ENCODE results near the gene MTRF1. TPM values are rescaled to one million over a fixed set of nuclear protein-coding genes. Genes with fewer than 3 reads are reported as not detected.
A peak's percentile ranks its signal among the peaks of the same experiment; 100 is the strongest.

Gene MTRF1
- total RNA-seq, 2 donors from 2014 or later = 11.9 to 14.0 TPM

DNA sequence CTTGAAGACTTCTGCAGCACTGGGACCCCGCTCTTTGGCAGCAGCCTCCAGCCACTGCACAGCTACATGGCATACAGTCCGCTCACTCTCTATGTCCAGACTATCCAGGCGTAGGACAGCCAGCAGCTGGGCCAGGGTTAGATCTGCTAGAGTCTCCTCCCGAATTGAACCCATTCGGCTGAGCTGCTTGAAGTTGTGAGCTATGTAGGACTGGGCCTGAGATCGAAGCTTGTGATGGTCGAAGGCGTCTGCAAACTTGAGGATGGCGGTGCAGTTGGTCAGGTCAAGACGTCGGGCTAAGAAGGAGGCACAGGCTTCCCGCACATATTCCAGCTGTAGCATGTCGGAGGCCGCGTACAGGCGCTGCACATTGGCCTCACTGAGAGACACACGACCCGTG is 69.9 kb downstream of the MTRF1 start:
- Histone ChIP-seq H3K27ac (peak overlapping the region in 1 of 4 donors; percentile 87), H3K9me3 (no peaks in the 10 kb centered on the region), H3K4me3 (peak overlapping the region; percentile 49 to 97), H3K4me1 (peaks cover 30% of the 10 kb centered on the region), H3K36me3 (replicated peaks in 1 of 2; ENCODE audit: insufficient read depth in 1 of 2, low read depth in 2 of 2) (no peaks in the 10 kb centered on the region), H3K27me3 (no peaks in the 10 kb centered on the region)
- intact Hi-C loops (cut with DNase I) = no loop called here
- WGBS, 2 donors = 91 to 99% methylated on average over 18 of the region's 18 CpGs
- TF ChIP-seq POLR2A (IDR thresholded peaks at IDR 0.05) = no peak
- TF ChIP-seq, protein P1, sequence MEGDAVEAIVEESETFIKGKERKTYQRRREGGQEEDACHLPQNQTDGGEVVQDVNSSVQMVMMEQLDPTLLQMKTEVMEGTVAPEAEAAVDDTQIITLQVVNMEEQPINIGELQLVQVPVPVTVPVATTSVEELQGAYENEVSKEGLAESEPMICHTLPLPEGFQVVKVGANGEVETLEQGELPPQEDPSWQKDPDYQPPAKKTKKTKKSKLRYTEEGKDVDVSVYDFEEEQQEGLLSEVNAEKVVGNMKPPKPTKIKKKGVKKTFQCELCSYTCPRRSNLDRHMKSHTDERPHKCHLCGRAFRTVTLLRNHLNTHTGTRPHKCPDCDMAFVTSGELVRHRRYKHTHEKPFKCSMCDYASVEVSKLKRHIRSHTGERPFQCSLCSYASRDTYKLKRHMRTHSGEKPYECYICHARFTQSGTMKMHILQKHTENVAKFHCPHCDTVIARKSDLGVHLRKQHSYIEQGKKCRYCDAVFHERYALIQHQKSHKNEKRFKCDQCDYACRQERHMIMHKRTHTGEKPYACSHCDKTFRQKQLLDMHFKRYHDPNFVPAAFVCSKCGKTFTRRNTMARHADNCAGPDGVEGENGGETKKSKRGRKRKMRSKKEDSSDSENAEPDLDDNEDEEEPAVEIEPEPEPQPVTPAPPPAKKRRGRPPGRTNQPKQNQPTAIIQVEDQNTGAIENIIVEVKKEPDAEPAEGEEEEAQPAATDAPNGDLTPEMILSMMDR (IDR thresholded peaks at IDR 0.05) = no peak
- ATAC-seq (no peak), DNase-seq (peak in 1 of 4 donors; percentile 11)

DNA sequence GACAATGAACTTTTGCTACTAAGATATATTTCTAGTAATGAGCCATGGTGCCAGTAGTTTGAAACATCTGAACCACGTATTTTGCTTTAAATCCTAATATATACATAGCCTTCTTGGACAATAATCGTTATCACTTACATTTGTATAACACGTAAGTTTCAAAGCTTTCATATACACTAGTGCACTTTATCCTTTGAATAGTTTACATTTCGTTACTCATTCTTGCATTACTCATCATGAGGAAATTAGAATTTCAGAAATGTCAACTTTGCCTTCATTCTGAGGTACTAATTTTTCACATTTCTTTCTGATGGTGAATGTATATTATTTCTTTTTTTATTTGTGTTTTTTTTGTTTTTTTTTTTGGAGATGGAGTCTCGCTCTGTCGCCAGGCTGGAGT is 74.8 kb downstream of the MTRF1 start:
- Histone ChIP-seq H3K9me3 (no peaks in the 10 kb centered on the region), H3K27ac (no peak overlapping the region), H3K27me3 (no peaks in the 10 kb centered on the region), H3K4me3 (no peak overlapping the region), H3K4me1 (peaks cover 25% of the 10 kb centered on the region), H3K36me3 (replicated peaks in 1 of 2; ENCODE audit: insufficient read depth in 1 of 2, low read depth in 2 of 2) (no peaks in the 10 kb centered on the region)
- intact Hi-C loops (cut with DNase I) = no loop called here
- no peak for TF ChIP-seq POLR2A (IDR thresholded peaks at IDR 0.05)
- TF ChIP-seq, protein P1 (IDR thresholded peaks at IDR 0.05) = no peak
- DNase-seq = no peak
- no peak for ATAC-seq
- 92 to 93% methylated on average over 6 of the region's 6 CpGs for WGBS, 2 donors

DNA sequence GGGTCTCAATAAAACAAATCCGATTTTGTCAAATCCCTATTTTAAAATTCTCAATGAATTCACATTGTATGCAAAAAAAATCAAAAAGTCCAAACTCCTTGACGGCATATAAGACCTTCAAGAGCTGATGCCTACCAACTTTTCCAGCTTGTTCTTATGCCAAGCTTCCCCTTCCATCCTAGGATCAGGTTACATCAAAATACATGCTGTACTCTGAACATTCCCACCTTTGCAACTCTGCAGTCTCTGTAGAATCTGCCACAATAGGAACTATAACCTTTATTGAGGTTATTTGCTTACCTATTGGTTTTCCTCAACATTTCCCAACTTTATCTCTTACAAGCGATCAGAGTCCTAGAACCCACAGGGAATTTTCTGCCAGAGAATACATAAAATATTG is 76.9 kb downstream of the MTRF1 start:
- Histone ChIP-seq H3K27ac (no peak overlapping the region), H3K4me1 (peaks cover 7% of the 10 kb centered on the region), H3K36me3 (replicated peaks in 1 of 2; ENCODE audit: insufficient read depth in 1 of 2, low read depth in 2 of 2) (no peaks in the 10 kb centered on the region), H3K4me3 (no peak overlapping the region), H3K27me3 (no peaks in the 10 kb centered on the region), H3K9me3 (no peaks in the 10 kb centered on the region)
- no peak for TF ChIP-seq POLR2A (IDR thresholded peaks at IDR 0.05)
- TF ChIP-seq, protein P1 (IDR thresholded peaks at IDR 0.05) = no peak
- intact Hi-C loops (cut with DNase I) = no loop called here
- DNase-seq (no peak), ATAC-seq (no peak)
- WGBS, 2 donors = 77 to 79% methylated on average over 3 of the region's 3 CpGs

DNA sequence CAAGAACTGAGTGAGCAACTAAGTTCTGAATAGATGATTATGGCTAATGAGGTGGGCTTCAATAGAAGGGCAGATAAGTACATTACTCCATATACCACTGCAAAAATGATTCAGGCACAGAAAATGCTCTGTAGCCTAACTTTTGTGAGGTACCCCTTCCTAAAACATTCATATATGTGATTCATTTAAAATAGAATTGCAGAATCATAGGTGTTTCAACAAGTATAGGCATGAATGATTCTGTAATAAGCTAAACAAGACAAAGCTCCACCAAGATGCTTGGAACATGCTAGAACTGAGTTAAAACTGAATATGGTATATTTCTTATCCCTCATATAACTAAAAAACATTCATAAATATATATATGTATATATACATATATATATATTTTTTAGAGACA is 81.1 kb downstream of the MTRF1 start:
- H3K27ac ChIP-seq = no peak overlapping the region
- no peaks in the 10 kb centered on the region for H3K4me1 ChIP-seq
- no peaks in the 10 kb centered on the region for H3K9me3 ChIP-seq
- no peak overlapping the region for H3K4me3 ChIP-seq
- no peaks in the 10 kb centered on the region for H3K27me3 ChIP-seq
- intact Hi-C loops (cut with DNase I) = no loop called here
- ATAC-seq = no peak
- no peak for TF ChIP-seq POLR2A (IDR thresholded peaks at IDR 0.05)
- TF ChIP-seq, protein P1 (IDR thresholded peaks at IDR 0.05) = no peak
- no peaks in the 10 kb centered on the region for H3K36me3 ChIP-seq (replicated peaks in 1 of 2; ENCODE audit: insufficient read depth in 1 of 2, low read depth in 2 of 2)
- no peak for DNase-seq

DNA sequence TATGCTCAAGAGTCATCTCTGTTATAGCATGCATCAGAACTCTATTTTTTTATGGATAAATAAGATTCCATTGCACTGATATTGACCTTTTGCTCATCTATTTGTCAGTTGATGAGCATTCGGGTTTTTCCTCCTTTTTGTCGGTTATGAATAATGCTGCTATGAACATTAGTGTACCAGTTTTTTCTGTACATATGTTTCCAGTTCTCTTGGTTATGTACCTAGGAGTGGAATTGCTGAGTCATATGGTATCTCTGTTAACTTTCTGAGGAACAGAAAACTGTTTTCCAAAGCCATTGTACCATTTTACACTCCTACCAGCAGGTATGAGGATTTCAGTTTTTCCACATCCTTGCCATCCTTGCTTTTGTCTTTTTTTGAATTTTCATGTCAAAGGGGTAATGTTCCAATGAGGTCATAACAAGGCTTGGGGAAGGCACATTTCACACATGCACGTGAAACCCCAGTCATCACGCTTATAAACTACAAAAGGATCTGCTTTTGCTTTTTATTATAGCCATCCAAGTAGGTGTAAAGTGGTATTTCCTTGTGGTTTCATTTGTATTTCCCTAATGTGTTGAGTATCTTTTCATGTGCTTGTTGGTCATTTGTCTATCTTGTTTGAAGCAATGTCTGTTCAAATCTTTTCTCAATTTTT is 83.7 kb downstream of the MTRF1 start:
- no peak overlapping the region for H3K27ac ChIP-seq
- H3K27me3 ChIP-seq = no peaks in the 10 kb centered on the region
- intact Hi-C loops (cut with DNase I) = no loop called here
- H3K36me3 ChIP-seq (replicated peaks in 1 of 2; ENCODE audit: insufficient read depth in 1 of 2, low read depth in 2 of 2) = no peaks in the 10 kb centered on the region
- peaks cover 0 to 6% (median 0%) of the 10 kb centered on the region in 3 donors for H3K9me3 ChIP-seq
- no peak overlapping the region for H3K4me3 ChIP-seq
- 88 to 92% methylated on average over 4 of the region's 4 CpGs for WGBS, 2 donors
- no peaks in the 10 kb centered on the region for H3K4me1 ChIP-seq
- DNase-seq = no peak
- no peak for ATAC-seq
- TF ChIP-seq, protein P1 (IDR thresholded peaks at IDR 0.05) = no peak
- no peak for TF ChIP-seq POLR2A (IDR thresholded peaks at IDR 0.05)

All from body of pancreas (tissue), 4 donors.